ENCODE results near the gene CD36.

Gene CD36

DNA sequence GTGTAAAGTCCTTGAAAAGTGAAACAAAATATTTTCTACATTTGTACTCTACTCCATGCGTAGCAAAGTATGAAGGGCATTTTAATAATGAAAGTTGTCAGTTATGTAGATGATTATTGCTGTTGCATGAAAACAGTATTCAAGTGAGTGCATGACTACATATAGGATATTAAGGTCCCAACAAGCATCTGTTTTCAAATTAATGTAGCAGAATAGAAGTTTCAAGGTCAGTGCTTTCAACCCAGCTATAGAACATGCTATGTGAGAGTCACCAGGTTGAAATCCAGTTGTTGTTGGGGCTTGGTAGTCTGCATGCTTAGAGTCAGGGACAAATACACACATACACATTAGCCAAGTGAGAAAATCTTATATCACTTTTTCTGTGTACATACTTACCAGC lies 14.8 kb downstream of the CD36 start:
- ATAC-seq = no peak
- TF ChIP-seq CSRNP3 (CRISPR knock-in tag; IDR thresholded peaks at IDR 0.05) (no peak), TSHZ2 (CRISPR knock-in tag; IDR thresholded peaks at IDR 0.05) (no peak), SNAI2 (CRISPR knock-in tag; IDR thresholded peaks at IDR 0.05) (no peak), ZNF565 (CRISPR knock-in tag; conservative IDR thresholded peaks at IDR 0.05; ENCODE audit: low read depth) (no peak), ISL1 (CRISPR knock-in tag; IDR thresholded peaks at IDR 0.05) (no peak), POU6F1 (CRISPR knock-in tag; IDR thresholded peaks at IDR 0.05; ENCODE audit: borderline replicate concordance, low read depth) (no peak), RARB (CRISPR knock-in tag; IDR thresholded peaks at IDR 0.05) (no peak), ZNF8 (CRISPR knock-in tag; IDR thresholded peaks at IDR 0.05) (no peak), TCF4 (CRISPR knock-in tag; IDR thresholded peaks at IDR 0.05; ENCODE audit: borderline replicate concordance) (no peak), PATZ1 (CRISPR knock-in tag; IDR thresholded peaks at IDR 0.05; ENCODE audit: borderline replicate concordance) (no peak), GLIS3 (CRISPR knock-in tag; IDR thresholded peaks at IDR 0.05) (no peak), ZC3H10 (CRISPR knock-in tag; IDR thresholded peaks at IDR 0.05) (no peak), ZFP30 (CRISPR knock-in tag; IDR thresholded peaks at IDR 0.05) (no peak), ESRRG (CRISPR knock-in tag; IDR thresholded peaks at IDR 0.05) (no peak), BACH2 (CRISPR knock-in tag; IDR thresholded peaks at IDR 0.05; ENCODE audit: borderline replicate concordance) (no peak), ZFP3 (CRISPR knock-in tag; IDR thresholded peaks at IDR 0.05) (no peak), ARNTL (CRISPR knock-in tag; IDR thresholded peaks at IDR 0.05; ENCODE audit: borderline replicate concordance, low read depth) (no peak)

DNA sequence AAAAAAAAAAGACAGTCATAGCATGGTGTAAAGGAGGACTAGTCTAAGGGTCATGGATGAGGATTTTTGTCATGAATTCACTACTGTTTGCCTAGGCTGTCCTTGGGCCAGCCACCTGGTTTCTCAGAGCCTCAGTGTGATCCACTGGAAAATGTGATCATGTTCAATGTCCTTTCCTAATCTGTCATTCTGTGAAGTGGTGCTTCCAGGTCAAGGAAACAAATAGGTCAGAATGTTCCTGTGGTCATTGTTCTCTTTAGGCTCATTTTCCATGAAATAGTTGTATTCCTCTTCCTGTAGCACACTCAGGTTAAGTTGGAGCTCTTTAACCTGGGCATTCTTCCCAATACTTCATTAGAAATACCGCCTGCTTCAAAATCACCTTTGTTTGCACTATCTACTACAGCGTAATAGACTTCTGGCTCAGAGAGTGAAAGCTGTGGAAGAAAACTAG lies 16.5 kb downstream of the CD36 start:
- ATAC-seq = no peak

More for the DNA sequence above, 16.5 kb downstream of the CD36 start:
- no peak for TF ChIP-seq PPARA (CRISPR knock-in tag; IDR thresholded peaks at IDR 0.05; ENCODE audit: borderline replicate concordance)
- TF ChIP-seq ZFP3 (CRISPR knock-in tag; IDR thresholded peaks at IDR 0.05) = no peak
- TF ChIP-seq ZNF70 (CRISPR knock-in tag; IDR thresholded peaks at IDR 0.05) = no peak
- TF ChIP-seq GLIS3 (CRISPR knock-in tag; IDR thresholded peaks at IDR 0.05) = no peak
- no peak for TF ChIP-seq SNAI2 (CRISPR knock-in tag; IDR thresholded peaks at IDR 0.05)
- TF ChIP-seq ARNTL (CRISPR knock-in tag; IDR thresholded peaks at IDR 0.05; ENCODE audit: borderline replicate concordance, low read depth) = no peak
- TF ChIP-seq ZFP30 (CRISPR knock-in tag; IDR thresholded peaks at IDR 0.05) = no peak
- no peak for TF ChIP-seq OSR1 (CRISPR knock-in tag; IDR thresholded peaks at IDR 0.05)
- TF ChIP-seq CSRNP3 (CRISPR knock-in tag; IDR thresholded peaks at IDR 0.05) = no peak
- no peak for TF ChIP-seq ISL1 (CRISPR knock-in tag; IDR thresholded peaks at IDR 0.05)
- no peak for TF ChIP-seq TSHZ2 (CRISPR knock-in tag; IDR thresholded peaks at IDR 0.05)
- no peak for TF ChIP-seq ZNF565 (CRISPR knock-in tag; conservative IDR thresholded peaks at IDR 0.05; ENCODE audit: low read depth)

All from SK-N-SH treated with all-trans-retinoic acid at 6 μM for 48 hours (cell line).